ENCODE results near the gene MRPL11. TPM values are rescaled to one million over a fixed set of nuclear protein-coding genes. Genes with fewer than 3 reads are reported as not detected.

MRPL11 gene
- total RNA-seq, 1 experiment from 2014 or later = 138 TPM

- Histone ChIP-seq H4K20me1 (ENCODE audit: insufficient read depth) (no peaks in the 10 kb centered on the region), H3K79me2 (ENCODE audit: low read depth) (no peaks in the 10 kb centered on the region), H3F3A (ENCODE audit: insufficient read depth, low read depth) (peaks cover 9% of the 10 kb centered on the region), H3K27ac (no peak overlapping the region), H3K36me3 (ENCODE audit: low read depth) (no peaks in the 10 kb centered on the region), H3K27me3 (ENCODE audit: insufficient read depth, low read depth) (no peaks in the 10 kb centered on the region), H3K9me3 (ENCODE audit: insufficient read depth, low read depth) (no peaks in the 10 kb centered on the region), H2AFZ (no peak overlapping the region), H3K4me2 (no peak overlapping the region), H3K4me3 (no peak overlapping the region), H3K9me2 (ENCODE audit: insufficient read depth) (no peaks in the 10 kb centered on the region), H3K4me1 (replicated peaks; ENCODE audit: insufficient read depth) (no peaks in the 10 kb centered on the region)
- CTCF ChIA-PET = no interaction called here
- no peak for TF ChIP-seq EZH2 (IDR thresholded peaks at IDR 0.05; ENCODE audit: low read depth)
- no peak for TF ChIP-seq CTCF (conservative IDR thresholded peaks at IDR 0.05)
- DNase-seq = no peak
- POLR2A ChIA-PET (ENCODE audit: unreplicated experiment) = no interaction called here
- intact Hi-C loops (cut with micrococcal nuclease; ENCODE audit: unreplicated experiment) = no loop called here
- BruUV-seq (replicated peaks) = no TSS peak
Measured at GRCh38 chr11:66462010-66462409, 23.4 kb upstream of the MRPL11 start.

GRCh38 chr11:66459138-66459778, 20.6 kb upstream of the MRPL11 start:
- intact Hi-C loops (cut with micrococcal nuclease; ENCODE audit: unreplicated experiment) = no loop called here

GRCh38 chr11:66457826-66458225, 19.2 kb upstream of the MRPL11 start:
- no peaks in the 10 kb centered on the region for H3K9me2 ChIP-seq (ENCODE audit: insufficient read depth)
- no peaks in the 10 kb centered on the region for H3K27me3 ChIP-seq (ENCODE audit: insufficient read depth, low read depth)
- H3K27ac ChIP-seq = no peak overlapping the region
- peaks cover 23% of the 10 kb centered on the region for H3K4me1 ChIP-seq (replicated peaks; ENCODE audit: insufficient read depth)
- TF ChIP-seq CTCF (conservative IDR thresholded peaks at IDR 0.05) = no peak
- TF ChIP-seq EZH2 (IDR thresholded peaks at IDR 0.05; ENCODE audit: low read depth) = no peak
- no peak overlapping the region for H3K4me3 ChIP-seq
- H3K36me3 ChIP-seq (ENCODE audit: low read depth) = no peaks in the 10 kb centered on the region
- no peak overlapping the region for H2AFZ ChIP-seq
- no peaks in the 10 kb centered on the region for H4K20me1 ChIP-seq (ENCODE audit: insufficient read depth)
- BruUV-seq (replicated peaks) = no TSS peak
- ChIA-PET POLR2A (ENCODE audit: unreplicated experiment) (interaction anchor here (0.7 kb wide), 1 partner anchor 32 kb away, joined by 4 read pairs; no protein-coding TSS in a partner anchor), CTCF (no interaction called here)
- DNase-seq = no peak
- no peak overlapping the region for H3K4me2 ChIP-seq
- no peaks in the 10 kb centered on the region for H3K9me3 ChIP-seq (ENCODE audit: insufficient read depth, low read depth)
- H3F3A ChIP-seq (ENCODE audit: insufficient read depth, low read depth) = peaks cover 24% of the 10 kb centered on the region
- H3K79me2 ChIP-seq (ENCODE audit: low read depth) = no peaks in the 10 kb centered on the region
- intact Hi-C loops (cut with micrococcal nuclease; ENCODE audit: unreplicated experiment) = no loop called here

More at GRCh38 chr11:66459138-66459778, 20.6 kb upstream of the MRPL11 start:
- Histone ChIP-seq H3K9me3 (ENCODE audit: insufficient read depth, low read depth) (no peaks in the 10 kb centered on the region), H3K27ac (no peak overlapping the region), H3F3A (ENCODE audit: insufficient read depth, low read depth) (peaks cover 15% of the 10 kb centered on the region), H3K4me2 (no peak overlapping the region), H3K4me1 (replicated peaks; ENCODE audit: insufficient read depth) (peaks cover 15% of the 10 kb centered on the region), H3K27me3 (ENCODE audit: insufficient read depth, low read depth) (no peaks in the 10 kb centered on the region), H2AFZ (no peak overlapping the region), H3K79me2 (ENCODE audit: low read depth) (no peaks in the 10 kb centered on the region), H3K4me3 (no peak overlapping the region), H4K20me1 (ENCODE audit: insufficient read depth) (no peaks in the 10 kb centered on the region), H3K9me2 (ENCODE audit: insufficient read depth) (no peaks in the 10 kb centered on the region), H3K36me3 (ENCODE audit: low read depth) (no peaks in the 10 kb centered on the region)
- no peak for TF ChIP-seq EZH2 (IDR thresholded peaks at IDR 0.05; ENCODE audit: low read depth)
- no peak for TF ChIP-seq CTCF (conservative IDR thresholded peaks at IDR 0.05)
- ChIA-PET CTCF (no interaction called here), POLR2A (ENCODE audit: unreplicated experiment) (no interaction called here)
- BruUV-seq (replicated peaks) = no TSS peak
- DNase-seq = no peak

All from PC-9 (cell line).